ENCODE measurements around the gene TGFB1. TPM values are rescaled to one million over a fixed set of nuclear protein-coding genes. Genes with fewer than 3 reads are reported as not detected.

Gene TGFB1
- total and polyA plus RNA-seq, 2 of the 13 experiments (the other 11 are each of a cell fraction or from before 2014, with no cell fraction given), result 4.1 to 5.4 TPM

GRCh38 chr19:41310033-41310831, 43.5 kb downstream of the TGFB1 start, which contains the start of gene CCDC97 (continued):
- TF ChIP-seq THRA (CRISPR knock-in tag; IDR thresholded peaks at IDR 0.05; ENCODE audit: borderline replicate concordance) (peak; percentile 48; the same call in 1 of the 2 replicates), PBX3 (CRISPR knock-in tag; IDR thresholded peaks at IDR 0.05; ENCODE audit: borderline replicate concordance) (no peak), ZNF652 (CRISPR knock-in tag; IDR thresholded peaks at IDR 0.05; ENCODE audit: borderline replicate concordance, low read depth) (peak; percentile 7; the same call in 1 of the 2 replicates), ZNF10 (CRISPR knock-in tag; IDR thresholded peaks at IDR 0.05; ENCODE audit: borderline replicate concordance, low read depth) (no peak), PAF1 (CRISPR knock-in tag; IDR thresholded peaks at IDR 0.05) (no peak), KIAA2018 (CRISPR knock-in tag; IDR thresholded peaks at IDR 0.05; ENCODE audit: borderline replicate concordance) (no peak), ZBTB25 (CRISPR knock-in tag; IDR thresholded peaks at IDR 0.05) (no peak; the same call in 1 of the 2 replicates), NR2C2 (CRISPR knock-in tag; IDR thresholded peaks at IDR 0.05; ENCODE audit: borderline replicate concordance) (peak; percentile 76), HNRNPLL (IDR thresholded peaks at IDR 0.05; ENCODE audit: low read depth, low read length, poor library complexity, severe bottlenecking) (peak; percentile 79), SNAPC5 (CRISPR knock-in tag; IDR thresholded peaks at IDR 0.05; ENCODE audit: borderline replicate concordance) (no peak), MXD1 (CRISPR knock-in tag; IDR thresholded peaks at IDR 0.05) (peak; percentile 72; the same call in 1 of the 2 replicates), HOXA9 (CRISPR knock-in tag; IDR thresholded peaks at IDR 0.05; ENCODE audit: borderline replicate concordance) (no peak), ISX (CRISPR knock-in tag; conservative IDR thresholded peaks at IDR 0.05) (peak; percentile 75), NFIB (CRISPR knock-in tag; IDR thresholded peaks at IDR 0.05; ENCODE audit: borderline replicate concordance) (no peak), ZNF12 (CRISPR knock-in tag; IDR thresholded peaks at IDR 0.05) (0 out of 2 replicates have a peak, but pooled peaks have one; percentile 26)

Measured in HepG2 (cell line).